HG02943 (cell line): ENCODE results near the gene MAB21L4.

ENCODE experiments used
- ATAC-seq: cut with Tn5 transposase; IDR thresholded peaks from one replicate; pipeline ENCODE4 v1.9.1; 2021; ENCODE audit warnings: mild to moderate bottlenecking, low read depth, moderate library complexity; ENCODE audit not compliant: unreplicated experiment

MAB21L4 gene

GRCh38 chr2:240884745-240885144 is 11.2 kb downstream of the MAB21L4 start:
- no peak for ATAC-seq

- ATAC-seq = no peak
Measured at GRCh38 chr2:240884221-240884620, 11.7 kb downstream of the MAB21L4 start.

- no peak for ATAC-seq
Measured at GRCh38 chr2:240881913-240882312, 14.0 kb downstream of the MAB21L4 start.

DNA sequence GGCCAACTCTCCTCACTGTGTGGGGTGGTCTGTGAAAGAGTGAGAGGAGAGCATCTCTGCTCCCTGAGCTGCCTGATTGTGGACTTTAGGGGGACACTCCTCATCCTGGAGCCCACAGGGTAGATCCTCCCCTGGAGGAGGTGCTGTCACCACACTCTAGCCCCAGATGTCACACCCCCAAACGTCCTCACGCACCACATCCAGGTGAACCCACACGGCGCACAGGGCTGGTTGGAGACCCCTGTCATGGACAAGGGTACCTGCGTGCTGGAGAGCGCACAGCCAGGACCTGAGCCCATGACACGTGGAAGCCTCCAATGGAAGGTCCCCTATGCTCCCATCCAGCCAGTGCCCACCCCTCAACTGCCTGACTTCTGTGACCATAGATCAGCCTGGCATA is 16.9 kb downstream of the MAB21L4 start:
- no peak for ATAC-seq

DNA sequence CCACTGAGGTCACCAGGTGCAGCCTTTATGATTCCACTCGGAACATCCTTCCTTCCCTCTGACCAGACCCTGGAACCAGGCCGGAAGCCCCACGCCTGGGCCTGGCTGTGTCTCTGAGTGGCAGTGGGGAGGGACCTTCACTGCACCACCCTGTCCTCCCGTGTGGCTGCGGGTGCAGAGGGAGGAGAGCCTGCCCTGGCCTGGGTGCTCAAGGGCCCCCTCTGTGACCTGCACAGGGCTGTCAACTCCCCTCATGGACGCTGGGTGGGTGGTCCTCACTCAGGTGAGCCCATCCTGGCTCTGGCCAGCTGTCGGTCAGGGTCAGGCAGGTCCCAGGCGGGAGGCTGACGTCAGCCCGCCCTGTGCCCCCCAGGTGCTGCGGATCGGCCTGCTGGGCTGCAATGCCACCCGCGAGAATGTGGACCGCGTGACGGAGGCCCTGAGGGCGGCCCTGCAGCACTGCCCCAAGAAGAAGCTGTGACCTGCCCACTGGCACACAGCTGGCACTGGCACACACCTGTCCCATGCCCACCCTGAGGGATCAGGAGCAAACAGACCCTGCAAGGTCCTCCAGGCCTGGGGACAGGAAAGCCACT is 17.5 kb downstream of the MAB21L4 start:
- no peak for ATAC-seq

DNA sequence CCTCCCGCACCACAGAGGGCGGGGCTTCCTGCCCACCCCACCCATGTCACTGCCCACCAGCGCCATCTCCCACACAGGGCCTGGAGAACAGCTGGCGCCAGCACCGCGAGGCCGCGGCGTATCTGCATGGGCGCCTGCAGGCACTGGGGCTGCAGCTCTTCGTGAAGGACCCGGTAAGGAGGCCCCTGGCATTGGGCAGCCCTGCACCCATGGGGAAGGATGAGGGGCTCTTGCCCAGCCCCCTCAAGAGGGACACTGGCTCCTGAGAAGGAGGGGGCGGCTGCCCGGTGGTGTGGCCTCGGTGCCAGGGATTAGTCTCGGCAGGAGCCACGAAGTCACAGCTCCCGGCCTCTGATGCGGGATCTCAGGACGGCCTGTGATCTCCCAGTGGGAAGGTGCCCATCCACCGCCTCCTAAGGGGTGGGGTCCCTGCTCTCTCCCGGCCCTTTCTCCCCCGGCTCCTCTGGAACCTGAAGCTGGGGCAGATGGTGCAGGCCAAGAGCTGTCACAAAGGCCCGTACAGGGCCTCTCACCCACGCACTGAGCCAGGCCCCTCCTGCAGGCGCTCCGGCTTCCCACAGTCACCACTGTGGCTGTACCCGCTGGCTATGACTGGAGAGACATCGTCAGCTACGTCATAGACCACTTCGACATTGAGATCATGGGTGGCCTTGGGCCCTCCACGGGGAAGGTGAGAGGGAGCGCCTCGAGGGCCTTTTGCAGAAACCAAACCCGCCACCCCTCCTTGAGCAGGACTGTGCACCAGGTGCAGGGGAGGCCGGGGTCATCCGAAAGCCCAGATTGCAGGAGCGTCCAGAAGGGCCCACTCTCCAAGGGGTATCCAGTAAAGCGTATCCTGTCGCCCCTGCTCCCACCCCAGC is 18.3 kb downstream of the MAB21L4 start:
- ATAC-seq = no peak

DNA sequence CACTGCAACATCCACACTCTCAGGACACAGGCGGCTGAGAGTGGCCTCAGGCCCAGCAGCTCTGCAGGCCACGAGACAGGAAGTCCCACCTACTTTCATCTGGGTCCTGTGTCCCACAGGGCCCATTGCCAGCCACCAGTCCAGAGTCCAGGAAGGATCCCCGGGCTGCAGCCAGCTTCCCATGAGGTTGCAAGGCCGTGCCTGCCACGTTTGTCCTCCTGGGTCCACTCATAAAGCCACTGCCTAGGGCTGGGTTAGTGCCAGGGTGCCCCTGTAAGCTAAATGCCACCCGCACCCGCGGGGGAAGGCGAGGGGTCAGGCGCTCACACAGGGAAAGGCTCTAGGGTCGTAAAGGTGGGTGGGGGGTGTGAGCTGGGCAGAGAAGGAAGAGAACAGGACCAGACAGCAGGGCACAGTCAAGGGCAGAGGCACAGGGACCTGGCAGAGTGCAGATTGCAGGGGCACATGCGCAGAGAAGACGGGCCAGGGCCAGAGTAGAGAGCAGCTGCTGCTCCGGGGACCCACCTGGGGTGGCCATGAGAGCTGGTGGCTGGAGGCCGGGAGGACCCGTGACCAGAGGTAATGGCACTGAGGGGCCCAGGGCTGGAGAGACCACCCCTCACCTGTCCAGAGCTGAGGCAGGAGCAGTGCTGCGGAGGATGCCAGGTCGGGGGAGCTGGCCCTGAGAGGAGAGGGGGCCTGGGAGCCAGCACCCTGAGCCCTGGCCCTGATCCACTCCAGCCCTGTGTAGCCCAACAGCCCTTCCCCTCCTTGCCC is 19.3 kb downstream of the MAB21L4 start:
- no peak for ATAC-seq

GRCh38 chr2:240876035-240876474 is 19.9 kb downstream of the MAB21L4 start:
- ATAC-seq = no peak

DNA sequence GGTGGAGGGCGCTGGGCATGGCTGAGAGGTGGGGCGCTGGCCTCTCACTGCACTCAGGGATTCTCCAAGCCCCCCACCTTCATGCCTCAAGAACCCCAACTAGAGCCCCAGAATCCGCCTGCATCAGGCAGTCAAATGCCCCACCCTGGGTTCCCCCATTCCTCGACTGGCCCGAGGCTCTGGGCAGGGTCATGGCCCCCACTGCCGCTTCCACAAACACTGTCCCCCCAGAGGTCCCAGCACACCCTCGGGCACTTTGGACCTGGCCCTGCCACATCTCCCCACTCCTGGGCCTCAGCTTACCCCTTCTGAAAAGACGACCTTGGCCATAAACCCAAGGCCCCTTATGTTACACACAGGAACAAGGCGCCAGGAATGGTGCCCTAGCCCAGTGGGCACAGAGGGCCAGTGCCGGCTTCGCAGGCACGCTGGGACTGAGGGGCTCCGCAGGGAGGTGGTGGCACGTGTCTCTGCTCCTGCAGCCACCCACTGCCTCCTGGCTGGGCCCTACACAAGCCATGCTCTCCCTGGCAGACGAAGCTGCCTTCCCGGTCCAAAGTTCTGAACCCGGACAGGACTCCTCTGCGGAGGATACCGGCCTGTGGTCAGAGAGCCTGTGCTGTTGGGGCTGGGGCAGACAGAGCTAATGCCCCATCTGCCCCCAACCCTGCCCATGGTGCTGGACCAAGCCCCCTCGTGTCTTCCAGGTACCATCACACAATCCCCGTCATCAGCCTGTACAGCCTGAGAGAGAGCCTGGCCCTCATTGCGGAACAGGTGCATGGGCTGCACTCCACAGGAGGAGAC is 20.5 kb downstream of the MAB21L4 start:
- no peak for ATAC-seq

DNA sequence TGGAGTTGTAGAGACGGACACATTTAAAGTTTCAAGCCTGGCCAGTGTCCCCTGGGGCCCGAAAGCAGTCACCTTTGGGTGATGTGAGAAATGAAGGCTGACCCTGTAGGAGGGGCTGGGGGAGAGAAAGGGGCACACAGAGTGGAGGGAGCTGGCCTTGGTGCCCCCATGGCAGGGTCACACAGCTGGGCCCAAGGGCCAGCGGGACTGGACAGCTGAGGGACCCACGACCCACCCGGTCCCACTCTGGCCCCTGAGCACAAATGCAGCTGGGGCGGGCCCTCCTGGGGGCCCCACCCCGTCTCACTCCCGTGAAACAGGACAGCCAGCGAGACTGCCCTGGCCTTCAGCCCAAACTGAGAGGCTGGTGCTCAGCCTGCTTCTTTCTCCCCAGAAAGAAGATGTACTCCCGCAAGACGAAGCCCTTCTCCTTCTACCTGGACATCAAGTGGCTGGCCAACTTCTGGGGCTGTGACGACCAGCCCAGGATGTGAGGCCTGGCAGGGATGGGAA is 21.2 kb downstream of the MAB21L4 start:
- no peak for ATAC-seq

DNA sequence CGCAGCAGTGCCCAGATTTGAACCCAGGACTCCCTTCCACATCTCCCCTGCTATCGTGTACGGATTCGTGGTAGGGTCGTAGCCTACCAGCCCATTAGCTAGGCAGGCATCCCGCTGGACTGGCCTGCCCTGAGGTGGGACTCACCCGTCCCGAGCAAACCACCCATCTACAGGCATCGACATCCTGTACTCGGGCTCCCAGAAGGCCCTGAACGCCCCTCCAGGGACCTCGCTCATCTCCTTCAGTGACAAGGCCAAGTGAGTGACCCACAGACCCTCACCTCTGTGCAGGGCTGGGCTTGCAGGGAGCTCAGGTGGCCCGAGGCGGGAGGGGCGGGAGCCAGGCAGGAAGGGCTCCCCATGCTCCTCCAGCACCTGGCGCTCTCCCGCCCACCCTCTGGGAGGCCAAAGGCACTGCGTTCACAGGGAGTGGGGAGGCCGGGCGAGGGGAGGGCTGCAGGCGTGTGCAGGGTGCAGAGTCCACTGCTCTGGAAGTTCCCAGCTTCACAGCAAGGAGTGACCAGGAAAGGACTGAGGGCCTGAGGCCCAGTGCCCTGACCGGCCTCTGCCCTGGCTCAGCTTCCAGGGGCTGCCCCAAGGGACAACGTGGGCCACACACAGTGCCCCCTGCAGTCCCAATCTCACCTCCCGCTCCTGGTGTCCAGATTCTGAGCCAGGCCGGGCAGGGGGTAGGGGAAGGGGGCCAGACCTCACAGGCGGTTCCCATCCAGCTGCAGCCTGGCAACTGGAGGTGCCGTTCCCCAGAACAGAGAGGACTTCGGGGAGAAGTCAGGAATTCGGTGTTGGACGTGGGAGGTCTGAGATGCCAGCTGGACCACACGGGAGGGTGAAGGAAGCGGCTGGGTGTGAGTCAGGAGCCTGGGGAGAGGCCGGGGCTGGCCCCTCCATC is 21.9 kb downstream of the MAB21L4 start:
- no peak for ATAC-seq

DNA sequence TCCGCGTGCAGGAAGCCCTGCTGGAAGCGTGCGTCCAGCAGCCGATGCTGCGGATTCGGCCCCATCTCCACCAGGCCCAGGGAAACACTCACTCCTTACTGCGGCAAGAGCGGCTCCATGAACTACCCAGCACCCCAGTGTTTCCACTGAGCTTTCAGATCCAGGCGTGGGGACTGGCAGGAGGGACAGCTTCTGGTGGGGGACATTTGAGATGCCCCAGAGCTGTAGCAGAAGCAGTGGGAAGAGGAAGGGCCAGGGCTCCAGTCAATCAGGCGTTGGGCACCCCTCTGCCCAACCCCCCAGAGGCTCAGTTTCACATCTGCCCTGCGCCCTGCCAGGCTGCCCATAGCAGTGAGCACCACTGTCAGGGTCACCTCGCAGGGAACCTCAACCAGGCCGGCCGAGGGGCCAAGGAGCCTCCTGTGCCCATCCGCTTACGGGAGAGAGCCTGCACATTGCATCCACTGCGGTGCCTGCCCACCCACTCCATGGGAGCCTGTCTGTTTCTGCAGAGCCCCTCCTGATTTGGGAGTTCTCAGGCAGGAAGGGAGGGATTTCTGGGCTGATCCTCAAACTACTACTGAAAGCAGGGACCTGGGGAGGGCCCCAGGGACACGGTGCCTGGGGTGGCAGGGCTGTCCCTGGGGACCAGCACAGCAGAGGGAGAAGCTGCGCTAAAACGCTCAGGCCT is 22.7 kb downstream of the MAB21L4 start:
- no peak for ATAC-seq

DNA sequence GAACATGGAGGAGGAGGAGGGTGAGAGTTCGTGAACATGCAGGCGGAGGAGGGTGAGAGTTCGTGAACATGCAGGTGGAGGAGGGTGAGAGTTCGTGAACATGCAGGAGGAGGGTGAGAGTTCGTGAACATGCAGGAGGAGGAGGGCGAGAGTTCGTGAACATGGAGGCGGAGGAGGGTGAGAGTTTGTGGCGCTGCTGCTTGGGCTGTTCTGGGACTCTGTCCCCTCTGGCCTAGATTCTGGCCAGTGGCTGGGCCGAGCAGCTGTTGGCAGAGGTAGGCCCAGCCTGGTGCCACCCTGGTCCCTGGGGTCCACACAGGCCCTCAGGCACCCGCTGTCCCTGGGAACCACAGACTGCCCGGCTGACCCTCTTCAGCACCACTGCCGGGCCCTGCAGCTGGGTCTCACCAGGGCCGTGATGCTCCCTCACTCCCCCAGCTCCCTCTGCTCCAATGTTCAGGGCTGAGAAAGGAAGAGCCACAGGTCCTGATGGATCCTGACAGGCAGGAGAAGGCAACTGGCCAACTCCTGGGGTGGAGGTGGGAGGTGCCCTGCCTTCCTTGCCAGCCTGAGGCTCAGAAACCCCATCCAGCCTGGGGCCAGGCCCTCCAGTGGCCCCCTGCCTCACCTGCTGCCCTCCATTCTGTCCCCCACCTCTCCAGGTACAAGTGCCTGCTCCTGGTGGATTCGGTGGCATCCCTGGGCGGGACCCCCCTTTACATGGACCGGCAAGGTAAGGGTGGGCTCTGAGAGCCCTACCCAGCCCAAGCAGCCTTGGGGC is 23.4 kb downstream of the MAB21L4 start:
- ATAC-seq = no peak

- no peak for ATAC-seq
Measured at GRCh38 chr2:240871071-240871958, 24.6 kb downstream of the MAB21L4 start.

- ATAC-seq = no peak
Measured at GRCh38 chr2:240869956-240870875, 25.7 kb downstream of the MAB21L4 start.
